Endothelial cell of umbilical vein (primary cell): Measurements from ENCODE around the gene EPHA8. TPM values are rescaled to one million over a fixed set of nuclear protein-coding genes. Genes with fewer than 3 reads are reported as not detected.

ENCODE experiments used
- BruUV-seq: library from RNA; stranded (reverse); fragments of 400-500 nt; replicated peaks from 2 replicates; lab custom pipeline; 2021; lab: Mats Ljungman, UMichigan
- CTCF ChIA-PET: fragments of 300-600, 350-600 bp; sonication (Branson Sonifier 250); formaldehyde crosslinking; loops from one replicate; lab custom pipeline; 2021; ENCODE audit warnings: antibody characterized with exemption, inconsistent platforms; lab: Charles Lee
- POLR2A ChIA-PET: fragments of 300-600, 350-600 bp; sonication (Branson Sonifier 250); formaldehyde crosslinking; loops from one replicate; lab custom pipeline; 2021; ENCODE audit warnings: antibody characterized with exemption, inconsistent platforms; lab: Charles Lee
- DNase-seq: peaks from one replicate; pipeline ENCODE4 v3.0.0-alpha.2; 2011; ENCODE audit warnings: low read depth, low spot score
- FAIRE-seq: peaks from 2 replicates; lab custom pipeline; 2011; peaks lifted over from hg19 to GRCh38; lab: Jason Lieb, UNC
- H2AFZ ChIP-seq: 2 replicates; pipeline ENCODE4 v1.6.0; 2012; ENCODE audit warnings: low read depth, low read length, control low read depth, inconsistent platforms
- H3K27ac ChIP-seq: 2 replicates; pipeline ENCODE4 v1.5.1; 2011; ENCODE audit warnings: low read depth, mild to moderate bottlenecking, control low read depth, low read length, moderate library complexity; ENCODE audit not compliant: insufficient read depth
- H3K27me3 ChIP-seq, 2 experiments: 2 replicates each; pipeline versions ENCODE4 v1.6.0 to v1.6.1; 2011; ENCODE audit warnings: low read length in 2 of 2, mixed read lengths in 1 of 2; ENCODE audit not compliant: control insufficient read depth in 2 of 2, insufficient read depth in 2 of 2
- H3K36me3 ChIP-seq, 2 experiments: 2 replicates in 1 of 2; 3 replicates in 1 of 2; pipeline ENCODE4 v1.5.1; 2011; ENCODE audit warnings: low read length in 2 of 2, mild to moderate bottlenecking in 1 of 2, moderate library complexity in 1 of 2; ENCODE audit not compliant: control insufficient read depth in 2 of 2, insufficient read depth in 2 of 2; ENCODE audit errors: extremely low read depth in 1 of 2
- H3K4me1 ChIP-seq: 3 replicates; pipeline ENCODE4 v1.5.1; 2011; ENCODE audit warnings: mild to moderate bottlenecking, low read length; ENCODE audit not compliant: control insufficient read depth, insufficient read depth; ENCODE audit errors: extremely low read depth
- H3K4me2 ChIP-seq: 2 replicates; pipeline ENCODE4 v1.6.1; 2011; ENCODE audit warnings: low read length, control low read depth, mixed read lengths; ENCODE audit not compliant: insufficient read depth
- H3K4me3 ChIP-seq, 3 experiments: fragments of 200-600 bp in 1 of 3; sonication (generic), shearing (Covaris generic) in 1 of 3; replicated peaks in 1 of 3; 2 replicates each; pipeline ENCODE4 v1.5.1; 2011 to 2016; ENCODE audit warnings: control low read depth in 3 of 3, low read length in 3 of 3, mild to moderate bottlenecking in 2 of 3, inconsistent platforms in 1 of 3, low read depth in 1 of 3, moderate library complexity in 1 of 3; ENCODE audit not compliant: insufficient read depth in 1 of 3
- H3K79me2 ChIP-seq: 2 replicates; pipeline ENCODE4 v1.6.0; 2012; ENCODE audit warnings: low read length, inconsistent platforms; ENCODE audit not compliant: control insufficient read depth, insufficient read depth
- H3K9ac ChIP-seq: replicated peaks from 2 replicates; pipeline ENCODE3; 2011; ENCODE audit warnings: low read length, control low read depth; ENCODE audit not compliant: insufficient read depth; ENCODE audit errors: extremely low read depth
- H3K9me1 ChIP-seq: replicated peaks from 3 replicates; pipeline ENCODE4 v1.6.0; 2011; ENCODE audit warnings: mild to moderate bottlenecking, low read length; ENCODE audit not compliant: control insufficient read depth, insufficient read depth; ENCODE audit errors: extremely low read depth
- H3K9me3 ChIP-seq: replicated peaks from 2 replicates; pipeline ENCODE4 v1.5.1; 2012; ENCODE audit warnings: low read length, inconsistent platforms; ENCODE audit not compliant: control insufficient read depth, insufficient read depth
- H4K20me1 ChIP-seq: replicated peaks from 2 replicates; pipeline ENCODE3; 2011; ENCODE audit warnings: mild to moderate bottlenecking, low read length; ENCODE audit not compliant: control insufficient read depth, insufficient read depth; ENCODE audit errors: extremely low read depth
- CTCF ChIP-seq, 2 donors: IDR thresholded peaks; 1 replicate in 1 of 2; 2 replicates in 1 of 2; pipeline ENCODE4 v1.5.1; 2011; ENCODE audit warnings: low read length in 2 of 2, mild to moderate bottlenecking in 2 of 2, moderate library complexity in 2 of 2, control low read depth in 1 of 2, inconsistent platforms in 1 of 2, low read depth in 1 of 2; ENCODE audit not compliant: insufficient read depth in 1 of 2; ENCODE audit errors: extremely low read depth in 1 of 2
- EZH2 ChIP-seq: IDR thresholded peaks from 2 replicates; pipeline ENCODE4 v1.6.1; 2012; ENCODE audit warnings: borderline replicate concordance, low read depth, mild to moderate bottlenecking, moderate library complexity, low read length, inconsistent platforms; ENCODE audit not compliant: severe bottlenecking
- FOS ChIP-seq: IDR thresholded peaks from 2 replicates; pipeline ENCODE4 v1.6.1; 2011; ENCODE audit warnings: mild to moderate bottlenecking, low read length, moderate library complexity, borderline replicate concordance; ENCODE audit not compliant: insufficient read depth
- GATA2 ChIP-seq: IDR thresholded peaks from 2 replicates; pipeline ENCODE4 v1.7.0; 2011; ENCODE audit warnings: low read depth, mild to moderate bottlenecking, moderate library complexity, mixed read lengths, low read length; ENCODE audit not compliant: insufficient read length, insufficient read depth
- JUN ChIP-seq: IDR thresholded peaks from 2 replicates; pipeline ENCODE4 v1.6.1; 2011; ENCODE audit warnings: borderline replicate concordance, low read depth; ENCODE audit not compliant: insufficient read length, insufficient read depth
- POLR2A ChIP-seq: IDR thresholded peaks from 2 replicates; pipeline ENCODE4 v1.6.1; 2012; ENCODE audit warnings: low read depth, mild to moderate bottlenecking, control low read depth, low read length
- POLR2AphosphoS5 ChIP-seq: IDR thresholded peaks from 2 replicates; pipeline ENCODE4 v1.6.1; 2012; ENCODE audit warnings: low read depth, mild to moderate bottlenecking, control low read depth, low read length, moderate library complexity; ENCODE audit not compliant: insufficient read depth
- dilution Hi-C: fragments of 300-500 bp; cut with MboI; formaldehyde crosslinking; loops from one replicate; pipeline ENCODE4 v1.15.0; 2019; ENCODE audit warnings: low sequenced_read_pairs; ENCODE audit not compliant: extremely low pct_ligation_motif_present
- intact Hi-C: fragments of 100-400 bp; cut with micrococcal nuclease; formaldehyde crosslinking; loops from one replicate; pipeline ENCODE4 v1.10.0; 2022
- polyA plus RNA-seq, 4 experiments: library from polyadenylated mRNA; depleted of rRNA in 3 of 4; stranded (reverse) in 3 of 4; unstranded in 1 of 4; fragments of >200 nt; gene quantifications; 2 replicates each; pipeline versions ENCODE4 v1.2.1 to v1.2.3, GENCODE V29; 2011 to 2012; ENCODE audit warnings: missing spikeins in 1 of 4
- total RNA-seq: library from RNA; stranded (reverse); gene quantifications from 2 replicates; pipeline ENCODE4 v1.2.3, GENCODE V29; 2021

Gene EPHA8
- total and polyA plus RNA-seq, 2 donors (not counting 3 experiments of a cell fraction or from before 2014, with no cell fraction given), result not detected

- Histone ChIP-seq H3K4me1 (no peaks in the 10 kb centered on the region), H3K9me3 (no peaks in the 10 kb centered on the region), H3K4me3 (no peak overlapping the region), H3K27ac (no peak overlapping the region), H3K36me3 (no peaks in the 10 kb centered on the region), H3K9ac (no peak overlapping the region), H3K27me3 (peaks cover 0 to 3% of the 10 kb centered on the region in 2 experiments), H3K9me1 (no peaks in the 10 kb centered on the region), H4K20me1 (no peaks in the 10 kb centered on the region), H3K4me2 (no peak overlapping the region), H2AFZ (no peak overlapping the region), H3K79me2 (no peaks in the 10 kb centered on the region)
- dilution Hi-C loops (no loop called here), intact Hi-C loops (no loop called here)
- FAIRE-seq (no peak), DNase-seq (no peak)
- POLR2A ChIA-PET, result no interaction called here
- CTCF ChIA-PET, result interaction anchor here (1.0 to 5.5 kb wide), 3 partner anchors 13 to 222 kb away, joined by 3 to 154 read pairs (median 4); no protein-coding TSS in a partner anchor
- BruUV-seq, result no TSS peak
- TF ChIP-seq EZH2 (no peak), GATA2 (no peak), JUN (no peak), POLR2AphosphoS5 (no peak), POLR2A (no peak), FOS (no peak), CTCF (IDR thresholded peaks at IDR 0.05; ENCODE audit: extremely low read depth in 1 of 2, insufficient read depth in 1 of 2, low read depth in 1 of 2, low read length in 2 of 2) (no peak)
These were observed 75.4 kb downstream of the EPHA8 start for GRCh38 chr1:22638476-22639234.
